ENCODE data around the gene PCDHGA1. TPM values are rescaled to one million over a fixed set of nuclear protein-coding genes. Genes with fewer than 3 reads are reported as not detected.

The PCDHGA1 gene
- total and polyA plus RNA-seq, 2 of the 4 experiments (the other 2 are of a cell fraction) = 0.90 to 0.92 TPM

DNA sequence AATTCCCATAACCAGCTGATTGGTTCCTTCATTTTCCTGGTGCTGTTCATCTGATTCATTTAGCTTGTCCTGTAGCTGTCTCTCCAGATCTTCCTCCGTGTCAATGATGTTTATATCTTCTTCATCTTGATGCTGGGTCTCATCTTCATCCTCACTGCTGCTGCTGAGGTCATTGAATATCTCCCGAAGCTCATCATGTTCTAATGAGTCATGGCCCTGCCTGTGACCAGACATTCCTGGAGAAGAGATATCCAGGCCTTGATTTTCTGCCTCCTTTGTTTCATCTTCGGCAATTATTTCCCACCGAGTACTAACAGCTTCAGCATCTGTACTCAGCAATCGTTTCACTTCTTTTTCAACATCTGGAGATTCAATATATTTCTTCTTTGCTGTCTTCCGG, 11.1 kb upstream of the PCDHGA1 start:
- dilution Hi-C loops (cut with HindIII; ENCODE audit: low sequenced_read_pairs, unreplicated experiment) = no loop called here
- Histone ChIP-seq H3K27me3 (ENCODE audit: control insufficient read depth, insufficient read depth, low read length) (no peaks in the 10 kb centered on the region), H4K8ac (ENCODE audit: low read depth in 2 of 2, low read length in 2 of 2) (no peak overlapping the region), H2AFZ (replicated peaks; ENCODE audit: low read length, poor library complexity) (no peak overlapping the region), H2BK20ac (ENCODE audit: low read depth, low read length) (no peak overlapping the region), H3K79me1 (ENCODE audit: low read depth in 1 of 2, low read length in 2 of 2) (peaks cover 15 to 17% of the 10 kb centered on the region in 2 experiments), H4K5ac (ENCODE audit: low read depth, low read length) (no peak overlapping the region), H2BK5ac (ENCODE audit: low read depth, low read length, poor library complexity, severe bottlenecking) (no peak overlapping the region), H3K9ac (ENCODE audit: low read depth, low read length) (no peak overlapping the region), H3K4me1 (ENCODE audit: control insufficient read depth, insufficient read depth, low read length) (no peaks in the 10 kb centered on the region), H3K4me3 (ENCODE audit: insufficient read depth, low read depth, low read length) (no peak overlapping the region), H2BK15ac (ENCODE audit: low read depth, low read length) (no peak overlapping the region), H3K36me3 (ENCODE audit: control insufficient read depth, insufficient read depth, low read length) (peaks cover 12% of the 10 kb centered on the region), H2BK120ac (ENCODE audit: low read depth, low read length) (no peak overlapping the region), H3K9me1 (ENCODE audit: insufficient read depth, low read length) (no peaks in the 10 kb centered on the region), H3K23ac (ENCODE audit: low read depth, low read length) (no peak overlapping the region), H3K14ac (replicated peaks; ENCODE audit: low read depth, low read length) (no peak overlapping the region), H3K4me2 (ENCODE audit: low read depth, low read length) (no peak overlapping the region), H3K18ac (ENCODE audit: low read depth, low read length) (no peak overlapping the region), H4K20me1 (ENCODE audit: insufficient read depth, low read length) (peaks cover 7% of the 10 kb centered on the region; the same call in 1 of the 2 replicates), H3K4ac (ENCODE audit: low read depth, low read length) (no peak overlapping the region), H4K91ac (ENCODE audit: insufficient read depth, low read depth, low read length) (no peak overlapping the region), H3K27ac (ENCODE audit: insufficient read depth, low read length) (no peak overlapping the region), H3K56ac (ENCODE audit: extremely low read depth, insufficient read depth, low read length) (no peak overlapping the region), H3K9me3 (ENCODE audit: control insufficient read depth, insufficient read depth, low read length) (peaks cover 50% of the 10 kb centered on the region), H2AK9ac (replicated peaks; ENCODE audit: low read depth, low read length, poor library complexity) (no peak overlapping the region), H2AK5ac (ENCODE audit: low read depth, low read length) (no peak overlapping the region)
- in situ Hi-C loops (cut with MboI; ENCODE audit: low sequenced_read_pairs) = no loop called here
- ChIA-PET CTCF (interaction anchor here (1.2 to 1.7 kb wide), 3 partner anchors 94 to 311 kb away, joined by 4 to 5 read pairs (median 4); partner anchors contain the start of genes PCDHGA10 and PCDHGA11), POLR2A (ENCODE audit: unreplicated experiment) (no interaction called here)
- intact Hi-C loops (cut with micrococcal nuclease) = no loop called here
- TF ChIP-seq CEBPB (IDR thresholded peaks at IDR 0.05; ENCODE audit: low read depth, low read length) (no peak), SMC3 (IDR thresholded peaks at IDR 0.05; ENCODE audit: low read depth, low read length) (no peak), FOS (IDR thresholded peaks at IDR 0.05; ENCODE audit: low read depth, low read length) (no peak)
- no TSS peak for BruUV-seq (replicated peaks)
- DNase-seq = no peak
- 100% methylated on average over 3 of the region's 6 CpGs; no CpG with 5 or more reads in 1 of the 2 experiments for WGBS, 2 experiments (ENCODE audit: extremely low coverage in 2 of 2, insufficient read length in 1 of 2)
- no peak for ATAC-seq (ENCODE audit: low read depth)
